Measurements from ENCODE around the gene TGIF2LX. TPM values are rescaled to one million over a fixed set of nuclear protein-coding genes. Genes with fewer than 3 reads are reported as not detected.
"Not testable (repeated sequence)": the region's sequence is repeated elsewhere in the genome, so short reads cannot be mapped to it uniquely, and the experiment has no call there.

TGIF2LX gene
- not detected for total RNA-seq

- ATAC-seq; H3K36me3 Mint-ChIP-seq; H3K4me3 Mint-ChIP-seq; H3K27ac Mint-ChIP-seq; H3K27me3 Mint-ChIP-seq; H3K9me3 Mint-ChIP-seq (ENCODE audit: low read depth); CTCF ChIA-PET; DNase-seq; H3K4me1 Mint-ChIP-seq: not testable (repeated sequence)
Observed at GRCh38 chrX:89921665-89922064, at the start of gene TGIF2LX. Gene TGIF2LX (plus strand): TSS chrX:89921908. CDS start chrX:89922086, 178 bp downstream.

DNA sequence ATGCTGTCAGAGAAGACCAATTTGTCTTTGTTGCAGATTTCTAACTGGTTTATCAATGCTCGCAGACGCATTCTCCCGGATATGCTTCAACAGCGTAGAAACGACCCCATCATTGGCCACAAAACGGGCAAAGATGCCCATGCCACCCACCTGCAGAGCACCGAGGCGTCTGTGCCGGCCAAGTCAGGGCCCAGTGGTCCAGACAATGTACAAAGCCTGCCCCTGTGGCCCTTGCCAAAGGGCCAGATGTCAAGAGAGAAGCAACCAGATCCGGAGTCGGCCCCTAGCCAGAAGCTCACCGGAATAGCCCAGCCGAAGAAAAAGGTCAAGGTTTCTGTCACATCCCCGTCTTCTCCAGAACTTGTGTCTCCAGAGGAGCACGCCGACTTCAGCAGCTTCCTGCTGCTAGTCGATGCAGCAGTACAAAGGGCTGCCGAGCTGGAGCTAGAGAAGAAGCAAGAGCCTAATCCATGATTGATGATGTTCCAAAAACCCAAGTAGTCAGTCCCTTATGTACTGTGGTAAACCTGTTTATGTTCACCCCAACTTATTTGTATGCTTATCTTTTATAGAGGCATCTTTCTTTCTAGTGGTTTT, 728 bp downstream of the TGIF2LX start:
- H3K4me3 Mint-ChIP-seq; H3K9me3 Mint-ChIP-seq (ENCODE audit: low read depth); ATAC-seq; H3K4me1 Mint-ChIP-seq; H3K27ac Mint-ChIP-seq; H3K27me3 Mint-ChIP-seq; CTCF ChIA-PET; H3K36me3 Mint-ChIP-seq; DNase-seq: not testable (repeated sequence)

GRCh38 chrX:89943077-89943476, 21.4 kb downstream of the TGIF2LX start:
- H3K4me3 Mint-ChIP-seq; H3K27me3 Mint-ChIP-seq; H3K27ac Mint-ChIP-seq; CTCF ChIA-PET; H3K4me1 Mint-ChIP-seq; H3K9me3 Mint-ChIP-seq (ENCODE audit: low read depth); H3K36me3 Mint-ChIP-seq; ATAC-seq; DNase-seq: not testable (repeated sequence)

DNA sequence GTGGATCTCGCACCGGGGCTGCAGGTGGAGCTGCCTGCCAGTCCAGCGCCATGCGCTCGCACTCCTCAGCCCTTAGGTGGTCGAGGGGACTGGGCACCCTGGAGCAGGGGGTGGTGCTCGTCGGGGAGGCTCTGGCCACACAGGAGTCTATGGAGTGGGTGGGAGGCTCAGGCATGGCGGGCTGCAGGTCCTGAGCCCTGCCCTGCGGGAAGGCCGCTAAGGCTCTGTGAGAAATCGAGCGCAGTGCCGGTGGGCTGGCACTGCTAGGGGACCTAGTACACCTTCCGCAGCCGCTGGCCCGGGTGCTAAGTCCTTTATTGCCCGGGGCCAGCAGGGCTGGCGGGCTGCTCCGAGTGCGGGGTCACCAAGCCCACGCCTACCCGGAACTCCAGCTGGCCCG, 43.9 kb downstream of the TGIF2LX start:
- H3K36me3 Mint-ChIP-seq; CTCF ChIA-PET; DNase-seq; H3K27me3 Mint-ChIP-seq; ATAC-seq; H3K4me3 Mint-ChIP-seq; H3K9me3 Mint-ChIP-seq (ENCODE audit: low read depth); H3K27ac Mint-ChIP-seq; H3K4me1 Mint-ChIP-seq: not testable (repeated sequence)

All from activated CD8-positive, alpha-beta memory T cell treated with anti-CD3 and anti-CD28 coated beads, Interleukin-2, amount 10 ng/mL, durations not matched to agents 7 days and 5 days (primary cell).